GM12873 (cell line): ENCODE data around the gene BDH1.

Experiments used
- TF ChIP-seq, protein P1 (sequence below): IDR thresholded peaks from 2 replicates; pipeline ENCODE4 v1.5.1; 2012; ENCODE audit warnings: low read depth, mild to moderate bottlenecking, moderate library complexity, low read length, control low read depth; ENCODE audit not compliant: insufficient read depth; ENCODE audit errors: missing control alignments

Gene BDH1

DNA sequence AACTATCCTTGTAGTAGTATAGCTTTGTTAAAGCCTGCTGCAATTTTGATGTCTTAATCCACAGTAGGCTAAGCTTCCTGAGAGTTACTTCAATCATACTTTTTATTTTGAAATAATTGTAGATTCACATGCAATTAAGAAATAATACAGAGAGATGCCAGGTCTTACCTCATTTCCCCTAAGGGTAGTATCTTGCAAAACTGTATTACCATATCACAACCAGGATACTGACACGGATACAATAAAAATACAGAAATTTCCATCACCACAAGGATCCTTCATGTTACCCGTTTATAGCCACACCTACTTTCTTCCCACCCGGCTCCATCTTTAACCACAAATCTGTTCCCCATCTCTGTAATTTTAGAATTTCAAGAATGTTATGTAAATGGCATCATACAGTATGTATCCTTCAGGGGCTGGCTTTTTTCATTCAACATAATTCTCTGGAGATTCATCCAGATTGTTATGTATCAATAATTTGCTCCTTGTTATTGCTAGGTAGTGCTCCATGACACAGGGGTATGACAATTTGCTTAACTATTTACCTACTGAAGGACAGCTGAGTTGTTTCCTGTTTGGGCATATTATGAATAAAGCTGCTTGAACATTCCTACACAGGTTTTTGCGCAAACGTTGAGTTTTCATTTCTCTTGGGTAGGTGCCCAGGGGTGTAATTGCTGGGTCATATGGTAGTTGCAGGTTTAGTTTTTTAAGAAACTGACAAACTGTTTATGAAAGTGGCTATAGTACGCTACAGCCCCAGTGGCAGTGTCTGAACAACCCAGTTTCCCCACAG lies 21.6 kb downstream of the BDH1 start:
- TF ChIP-seq, protein P1, sequence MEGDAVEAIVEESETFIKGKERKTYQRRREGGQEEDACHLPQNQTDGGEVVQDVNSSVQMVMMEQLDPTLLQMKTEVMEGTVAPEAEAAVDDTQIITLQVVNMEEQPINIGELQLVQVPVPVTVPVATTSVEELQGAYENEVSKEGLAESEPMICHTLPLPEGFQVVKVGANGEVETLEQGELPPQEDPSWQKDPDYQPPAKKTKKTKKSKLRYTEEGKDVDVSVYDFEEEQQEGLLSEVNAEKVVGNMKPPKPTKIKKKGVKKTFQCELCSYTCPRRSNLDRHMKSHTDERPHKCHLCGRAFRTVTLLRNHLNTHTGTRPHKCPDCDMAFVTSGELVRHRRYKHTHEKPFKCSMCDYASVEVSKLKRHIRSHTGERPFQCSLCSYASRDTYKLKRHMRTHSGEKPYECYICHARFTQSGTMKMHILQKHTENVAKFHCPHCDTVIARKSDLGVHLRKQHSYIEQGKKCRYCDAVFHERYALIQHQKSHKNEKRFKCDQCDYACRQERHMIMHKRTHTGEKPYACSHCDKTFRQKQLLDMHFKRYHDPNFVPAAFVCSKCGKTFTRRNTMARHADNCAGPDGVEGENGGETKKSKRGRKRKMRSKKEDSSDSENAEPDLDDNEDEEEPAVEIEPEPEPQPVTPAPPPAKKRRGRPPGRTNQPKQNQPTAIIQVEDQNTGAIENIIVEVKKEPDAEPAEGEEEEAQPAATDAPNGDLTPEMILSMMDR = no peak

DNA sequence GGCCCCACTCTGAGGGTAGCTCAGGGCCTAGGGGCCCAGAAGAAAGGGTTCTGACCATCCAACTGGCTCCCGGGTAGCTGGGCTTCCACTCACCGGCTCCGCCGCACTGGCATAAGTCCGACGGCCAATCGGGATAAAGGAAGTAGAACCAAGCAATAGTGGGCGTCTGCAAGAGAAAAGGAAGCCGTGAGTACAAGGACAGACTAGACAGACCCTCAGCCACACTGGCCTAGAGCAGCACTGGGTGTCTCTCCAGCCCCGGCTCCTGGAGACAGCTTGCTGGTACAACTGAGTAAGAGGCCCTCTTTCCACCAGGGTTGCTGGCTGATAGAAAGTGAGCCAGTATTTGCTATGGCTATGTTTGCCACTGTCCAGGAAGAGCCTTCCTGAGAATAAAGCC lies 22.4 kb downstream of the BDH1 start:
- TF ChIP-seq, protein P1 = no peak

DNA sequence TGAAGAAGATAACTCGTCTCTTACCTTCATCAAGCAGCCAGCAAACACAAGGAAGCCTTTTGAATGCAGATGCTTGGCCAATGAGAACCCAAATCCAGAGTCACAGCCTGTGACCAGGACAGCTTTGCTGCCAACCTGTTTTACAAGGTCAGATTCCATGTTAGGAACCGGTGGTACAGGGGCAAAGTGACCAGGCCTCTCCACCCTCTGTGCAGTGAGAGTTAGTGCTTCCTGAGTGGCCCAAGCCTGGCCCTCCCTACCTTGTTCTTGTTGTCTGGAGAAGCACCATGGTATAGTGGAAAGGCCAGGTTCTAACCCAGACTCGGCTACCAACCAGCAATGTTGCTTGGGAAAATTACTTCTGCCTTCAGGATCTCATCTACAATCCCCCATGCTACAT lies 23.4 kb downstream of the BDH1 start:
- TF ChIP-seq, protein P1 = no peak

DNA sequence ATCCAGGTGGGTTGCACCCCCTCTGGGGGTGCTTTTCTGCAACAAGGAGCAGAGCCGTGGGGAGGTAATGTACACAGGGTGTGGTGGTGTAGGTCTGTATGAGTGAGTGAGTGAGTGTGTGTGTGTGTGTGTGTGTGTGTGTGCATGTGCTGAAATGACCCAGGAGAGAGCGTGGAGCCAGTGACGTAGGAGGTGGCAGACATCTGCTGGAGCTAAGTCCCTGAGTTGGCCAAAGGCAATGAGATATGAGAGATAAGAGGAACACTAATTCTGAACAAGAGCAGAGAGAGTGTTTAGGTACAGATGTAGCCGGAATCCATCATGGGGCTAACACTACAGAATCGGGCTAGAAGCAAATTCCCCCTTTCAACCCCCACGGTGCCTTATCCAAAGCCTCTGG lies 27.6 kb downstream of the BDH1 start:
- TF ChIP-seq, protein P1 = no peak

DNA sequence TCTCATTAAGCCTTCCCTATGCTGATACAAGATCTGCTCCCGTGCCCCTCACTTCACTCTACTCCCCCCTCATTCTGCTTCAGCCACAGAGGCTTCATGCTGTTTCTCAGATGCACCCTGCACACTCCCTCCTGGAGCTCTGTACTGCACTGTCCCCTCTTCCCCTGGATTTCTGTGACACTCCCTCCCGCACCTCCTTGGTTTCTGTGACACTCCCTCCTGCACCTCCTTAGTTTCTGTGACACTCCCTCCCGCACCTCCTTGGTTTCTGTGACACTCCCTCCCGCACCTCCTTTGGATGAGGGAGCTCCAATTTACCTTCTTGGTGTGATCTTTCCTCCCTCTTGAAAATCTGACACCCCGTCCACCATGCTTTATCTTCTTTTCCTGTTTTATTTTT lies 28.2 kb downstream of the BDH1 start:
- TF ChIP-seq, protein P1 = no peak

DNA sequence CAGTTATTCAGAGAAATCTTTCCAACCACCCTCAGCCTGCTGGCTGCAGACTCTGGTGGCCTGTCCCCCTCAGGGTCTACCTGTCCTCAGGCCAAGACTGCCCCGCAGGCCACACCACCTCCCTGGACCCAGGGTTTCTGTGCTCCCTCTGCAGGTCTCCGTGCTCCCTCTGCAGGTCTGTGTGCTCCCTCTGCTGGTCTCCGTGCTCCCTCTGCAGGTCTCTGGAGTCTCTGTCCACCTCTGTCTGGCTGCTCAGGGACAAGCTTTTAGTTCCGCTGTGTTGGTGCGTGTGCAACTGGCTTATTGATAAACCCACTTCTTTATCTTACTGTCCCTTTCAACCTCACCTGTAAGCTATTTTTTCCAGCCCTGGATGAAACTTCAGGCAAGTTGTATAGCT lies 30.1 kb downstream of the BDH1 start:
- TF ChIP-seq, protein P1 = no peak

DNA sequence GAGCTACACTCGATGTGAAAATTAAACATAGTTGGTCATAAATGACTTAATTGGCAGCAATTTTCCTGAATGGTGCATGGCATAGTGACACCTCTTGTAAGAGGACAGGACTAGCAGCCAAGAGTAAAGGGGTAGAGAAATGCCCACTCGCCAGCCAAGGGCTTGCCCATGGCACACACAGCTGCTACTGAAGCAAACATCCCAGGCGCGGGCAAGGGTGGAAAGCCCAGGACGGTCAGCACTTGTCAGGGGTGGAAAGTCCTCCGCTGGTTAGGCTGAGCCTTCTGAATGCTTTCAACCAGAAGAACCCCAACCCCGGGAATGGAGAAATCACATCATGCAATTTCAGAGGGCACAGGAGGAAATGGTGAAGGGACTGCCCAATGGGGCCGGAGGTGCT lies 31.6 kb downstream of the BDH1 start:
- TF ChIP-seq, protein P1 = no peak

DNA sequence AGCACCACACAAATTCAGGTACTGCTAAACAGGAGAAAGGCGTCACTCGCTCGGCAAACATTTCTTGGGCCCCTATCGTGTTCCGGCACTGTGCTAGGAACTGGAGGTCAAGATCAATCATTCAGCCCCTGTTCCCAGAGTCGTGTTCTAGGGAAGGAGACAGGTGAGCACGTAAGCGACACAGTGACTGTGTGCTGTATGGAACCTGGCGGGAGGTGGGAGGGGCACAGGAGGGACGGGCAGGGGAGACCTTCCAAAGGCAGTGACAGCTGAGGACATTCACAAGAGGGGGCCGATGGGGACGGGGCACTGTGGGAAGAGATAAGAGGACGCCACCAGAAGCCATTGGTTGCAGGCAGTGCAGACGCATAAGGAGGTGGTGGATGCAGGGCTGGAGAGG lies 32.2 kb downstream of the BDH1 start:
- TF ChIP-seq, protein P1 = no peak
